GM18520 (cell line): Measurements from ENCODE around the gene ATAD5.
A peak's percentile ranks its signal among the peaks of the same experiment; 100 is the strongest.
"Not testable (repeated sequence)": the region's sequence is repeated elsewhere in the genome, so short reads cannot be mapped to it uniquely, and the experiment has no call there.

Source experiments
- ATAC-seq: cut with Tn5 transposase; IDR thresholded peaks from one replicate; pipeline ENCODE4 v1.9.1; 2021; ENCODE audit not compliant: unreplicated experiment

The ATAD5 gene

GRCh38 chr17:30906101-30906911, 74.5 kb downstream of the ATAD5 start, which contains the start of gene TEFM:
TEFM (minus strand) TSS chr17:30906238; CDS start chr17:30906198, 40 bp downstream.
- ATAC-seq, result peak; percentile 87

- ATAC-seq, result no peak
These were observed 77.1 kb downstream of the ATAD5 start for GRCh38 chr17:30908717-30909420.

DNA sequence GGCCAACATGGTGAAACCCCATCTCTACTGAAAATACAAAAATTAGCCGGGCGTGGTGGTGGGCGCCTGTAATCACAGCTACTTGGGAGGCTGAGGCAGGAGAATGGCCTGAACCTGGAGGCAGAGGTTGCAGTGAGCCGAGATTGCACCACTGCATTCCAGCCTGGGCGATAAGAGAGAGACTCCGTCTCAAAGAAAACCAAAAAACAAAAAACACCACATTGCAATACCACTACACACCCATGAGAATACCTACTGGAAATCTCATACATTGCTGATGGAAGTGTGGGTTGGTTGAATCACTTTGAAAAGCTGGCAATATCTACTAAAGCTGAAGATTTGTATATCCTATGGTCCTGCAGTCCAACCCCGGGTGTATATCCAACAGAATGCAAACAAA, 78.4 kb downstream of the ATAD5 start:
- not testable (repeated sequence) for ATAC-seq

DNA sequence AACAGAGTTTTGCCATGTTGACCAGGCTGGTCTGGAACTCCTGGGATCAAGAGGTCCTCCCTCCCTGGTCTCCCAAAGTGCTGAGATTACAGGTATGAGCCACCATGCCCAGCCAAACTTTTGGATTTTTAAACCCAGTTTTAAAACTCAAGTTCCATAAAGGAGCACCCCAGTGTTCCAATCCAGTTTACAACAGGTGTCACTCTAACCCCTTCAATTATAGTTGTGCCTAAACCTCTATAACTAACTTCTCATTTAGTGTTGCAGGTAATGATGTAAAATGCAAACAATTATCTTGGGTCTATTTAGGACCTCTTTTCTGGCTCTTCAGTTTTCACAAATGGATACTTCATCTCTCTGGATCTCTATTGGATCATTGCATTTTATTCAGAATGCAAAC, 82.2 kb downstream of the ATAD5 start:
- ATAC-seq, result no peak

- ATAC-seq, result no peak
These were observed 84.3 kb downstream of the ATAD5 start for GRCh38 chr17:30915833-30916611.

GRCh38 chr17:30917050-30917449, 85.3 kb downstream of the ATAD5 start:
- ATAC-seq, result no peak

GRCh38 chr17:30920282-30920681, 88.5 kb downstream of the ATAD5 start:
- no peak for ATAC-seq

DNA sequence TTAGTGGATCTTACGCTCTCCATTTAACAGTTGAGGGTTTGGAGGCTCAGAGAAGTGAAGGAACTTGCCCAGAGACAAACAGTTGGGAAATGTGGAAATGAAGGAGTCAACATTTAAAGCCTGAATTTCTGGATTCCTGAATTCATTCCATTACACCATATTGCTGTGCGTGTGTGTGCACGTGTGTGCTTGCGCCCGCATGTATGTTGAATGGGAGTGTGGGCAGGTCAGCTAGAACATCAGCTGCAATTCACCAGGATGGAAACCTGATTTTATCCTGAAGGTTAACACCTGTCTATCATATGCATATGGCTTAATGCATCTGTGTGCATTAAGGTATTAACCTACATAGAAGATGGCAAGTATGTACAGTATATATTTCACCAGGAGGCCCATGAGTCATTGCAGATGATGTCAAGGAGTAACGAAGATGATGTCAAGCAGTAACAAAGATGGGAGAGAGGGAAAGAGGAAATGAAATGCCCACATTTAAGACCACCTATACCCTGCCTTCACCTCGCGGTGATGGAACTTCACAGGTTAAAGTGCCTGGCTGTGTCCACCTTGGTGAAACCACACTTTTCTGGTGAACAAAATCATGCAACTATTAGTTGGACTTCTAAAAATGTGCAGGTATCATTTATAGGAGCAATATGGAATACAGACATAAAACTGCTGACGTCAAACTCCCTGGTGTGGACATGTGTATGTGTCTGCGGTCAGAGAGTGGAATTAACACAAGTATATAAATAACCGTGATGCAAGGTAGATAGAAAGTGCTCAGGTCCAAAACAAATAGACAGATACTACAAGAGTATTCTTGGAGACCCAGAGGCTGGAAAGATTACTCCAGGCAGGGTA, 89.1 kb downstream of the ATAD5 start:
- no peak for ATAC-seq

DNA sequence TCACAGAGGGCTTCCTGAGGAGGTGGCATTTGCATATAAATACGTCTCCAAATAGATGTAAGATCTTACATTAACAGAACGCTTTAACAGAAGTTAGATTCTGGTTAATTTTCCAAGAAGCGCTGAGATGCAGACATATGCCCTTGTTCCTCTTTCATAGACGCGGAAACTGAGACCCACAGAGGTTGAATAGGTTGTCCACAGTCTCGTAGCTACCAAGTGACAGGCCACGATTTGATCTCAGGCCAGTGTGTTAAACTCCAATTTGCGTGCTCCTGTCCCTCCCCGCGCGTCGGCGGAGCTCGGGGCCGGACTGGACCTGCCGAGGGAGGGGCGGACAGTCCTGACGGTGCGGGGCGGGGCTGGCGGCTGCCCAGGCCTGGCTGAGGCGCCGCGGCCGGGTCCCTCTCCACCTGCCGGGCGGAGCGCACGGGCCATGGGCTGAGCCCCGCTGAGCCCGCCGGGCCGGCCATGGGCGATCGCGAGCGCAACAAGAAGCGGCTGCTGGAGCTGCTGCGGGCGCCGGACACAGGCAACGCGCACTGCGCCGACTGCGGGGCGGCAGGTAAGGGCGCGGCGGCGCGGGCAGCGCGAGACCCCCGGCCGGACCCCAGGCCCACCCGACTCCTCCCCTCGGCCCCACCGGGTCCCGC, 89.9 kb downstream of the ATAD5 start, which contains the start of gene ADAP2:
Gene ADAP2, plus strand, starts transcription at position 402 of the 653 bp plus-strand sequence. Its CDS starts 70 bp downstream, at position 472.
- no peak for ATAC-seq

GRCh38 chr17:30922235-30923030, 90.7 kb downstream of the ATAD5 start:
- no peak for ATAC-seq

DNA sequence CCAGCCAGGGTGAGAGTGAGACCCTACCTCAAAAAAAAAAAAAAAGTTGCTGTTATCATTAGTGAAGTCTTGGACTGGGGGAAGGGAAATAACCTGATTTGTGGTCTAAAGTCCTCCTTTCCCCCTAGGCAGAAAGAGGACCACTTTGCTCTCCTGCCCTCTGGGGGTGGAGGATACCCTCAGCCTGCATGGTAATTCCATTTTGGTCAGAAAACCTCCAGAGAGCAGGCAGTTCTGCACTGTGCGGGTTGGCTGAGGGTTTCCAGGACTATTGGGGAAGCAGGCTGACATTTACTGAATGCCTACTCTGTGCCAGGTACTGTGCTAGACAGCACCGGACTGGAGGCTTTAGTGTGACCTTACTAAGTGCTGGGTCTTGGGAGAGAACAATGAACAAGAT, 92.6 kb downstream of the ATAD5 start:
- ATAC-seq, result no peak

GRCh38 chr17:30926516-30926915, 94.8 kb downstream of the ATAD5 start:
- no peak for ATAC-seq

GRCh38 chr17:30927756-30928155, 96.0 kb downstream of the ATAD5 start:
- no peak for ATAC-seq

DNA sequence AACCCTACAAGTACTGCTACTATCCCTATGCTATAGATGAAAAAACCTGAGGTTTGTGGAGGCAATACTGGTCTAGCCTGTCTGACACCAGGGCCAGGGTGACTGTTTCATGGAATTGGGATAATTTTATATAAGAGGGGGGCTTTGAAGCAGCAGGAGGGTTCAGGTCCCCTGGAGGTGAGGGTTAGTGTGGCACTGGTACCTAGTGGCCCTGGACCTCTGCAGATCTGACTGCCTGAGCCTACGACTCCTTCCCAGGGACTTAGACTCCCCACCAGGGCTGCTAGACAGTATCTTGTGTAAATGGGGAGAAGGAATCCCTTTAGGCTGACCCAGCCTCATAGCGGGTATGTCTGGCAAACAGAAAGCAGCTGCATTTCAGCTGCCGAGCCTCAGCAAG, 96.8 kb downstream of the ATAD5 start:
- no peak for ATAC-seq

- no peak for ATAC-seq
These were observed 97.4 kb downstream of the ATAD5 start for GRCh38 chr17:30929081-30929633.

DNA sequence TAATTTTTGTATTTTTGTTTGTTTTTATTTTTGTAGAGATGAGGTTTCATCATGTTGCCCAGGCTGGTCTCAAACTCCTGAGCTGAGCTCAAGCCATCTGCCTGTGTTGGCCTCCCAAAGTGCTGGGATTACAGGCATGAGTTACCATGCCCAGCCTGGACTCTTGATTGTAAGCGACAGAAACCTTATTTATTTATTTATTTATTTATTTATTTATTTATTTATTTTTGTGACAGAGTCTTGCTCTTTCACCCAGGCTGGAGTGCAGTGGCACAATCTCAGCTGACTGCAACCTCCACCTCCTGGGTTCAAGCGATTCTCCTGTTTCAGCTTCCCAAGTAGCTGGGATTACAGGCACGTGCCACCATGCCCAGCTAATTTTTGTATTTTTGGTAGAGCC, 98.1 kb downstream of the ATAD5 start:
- not testable (repeated sequence) for ATAC-seq

DNA sequence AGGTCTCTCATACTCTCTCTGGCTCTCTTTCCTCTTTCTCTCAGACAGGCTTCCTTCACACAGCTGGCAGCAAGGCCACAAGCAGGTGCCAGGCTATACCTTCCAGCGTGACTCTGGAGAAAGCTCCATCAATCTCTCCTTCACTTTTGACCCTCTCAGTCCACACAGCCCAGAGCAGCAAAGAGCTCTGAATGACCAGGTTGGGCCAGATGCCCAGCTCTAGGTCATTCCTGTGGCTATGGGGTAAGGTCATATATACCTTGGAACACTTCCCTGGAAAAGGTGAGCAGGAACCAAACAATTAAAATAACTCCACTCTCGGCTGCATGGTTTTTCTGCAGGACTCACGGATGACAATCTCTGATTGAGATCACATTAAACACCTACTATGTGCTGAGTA, 98.7 kb downstream of the ATAD5 start:
- ATAC-seq, result no peak

DNA sequence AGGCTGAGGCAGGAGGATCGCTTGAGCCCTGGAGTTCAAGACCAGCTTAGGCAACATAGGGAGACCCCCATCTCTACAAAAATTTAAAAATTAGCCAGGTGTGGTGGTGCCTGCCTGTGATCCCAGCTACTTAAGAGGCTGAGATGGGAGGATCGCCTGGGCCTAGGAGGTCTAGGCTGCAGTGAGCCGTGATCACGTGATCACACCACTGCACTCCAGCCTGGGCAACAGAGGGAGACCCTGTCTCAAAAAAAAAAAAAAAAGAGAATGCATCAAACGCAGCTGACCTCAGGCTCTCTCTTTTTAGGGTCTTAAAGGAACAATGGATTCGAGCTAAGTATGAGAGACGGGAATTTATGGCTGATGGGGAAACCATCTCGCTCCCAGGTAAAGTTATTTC, 99.8 kb downstream of the ATAD5 start:
- not testable (repeated sequence) for ATAC-seq

- no peak for ATAC-seq
These were observed 102.2 kb downstream of the ATAD5 start for GRCh38 chr17:30933966-30934365.
